Measurements from ENCODE around the gene IER3.
"Not testable (repeated sequence)": the region's sequence is repeated elsewhere in the genome, so short reads cannot be mapped to it uniquely, and the experiment has no call there.

The IER3 gene

DNA sequence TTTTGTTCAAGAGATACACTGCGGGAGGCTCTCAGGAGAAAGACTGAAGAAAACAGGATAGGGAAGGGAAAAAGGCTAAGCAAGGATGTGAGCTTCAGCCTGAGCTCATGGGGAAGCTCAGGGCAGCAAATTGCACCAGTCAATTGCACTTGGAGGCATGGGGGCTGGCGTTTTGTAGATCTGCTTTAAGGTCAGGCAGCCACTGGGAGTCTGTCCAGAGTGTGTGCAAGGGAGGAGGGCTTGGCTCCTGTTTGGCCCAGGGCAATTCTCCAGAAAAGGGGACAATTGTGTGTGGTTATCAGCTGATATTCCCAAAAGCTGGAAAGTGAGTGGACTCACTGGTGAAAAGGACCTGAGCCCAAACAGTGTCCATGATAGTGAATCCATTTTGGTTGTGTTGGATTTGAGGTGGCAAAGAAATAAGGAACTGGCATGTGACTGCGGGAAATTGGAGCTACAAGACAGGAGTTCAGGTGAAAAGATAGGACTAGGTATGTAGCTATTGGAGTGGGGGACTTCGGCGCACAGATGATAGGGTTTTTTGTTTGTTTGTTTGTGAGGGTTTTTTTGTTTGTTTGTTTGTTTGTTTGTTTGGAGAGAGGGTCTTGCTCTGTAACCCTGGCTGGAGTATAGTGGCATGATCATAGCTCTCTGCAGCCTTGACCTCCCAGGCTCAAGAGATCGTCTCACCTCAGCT, 22.3 kb upstream of the IER3 start:
- Histone ChIP-seq H3K4me1 (ENCODE audit: control insufficient read depth, insufficient read depth, low read length) (peaks cover 25% of the 10 kb centered on the region), H3K9ac (ENCODE audit: low read length) (no peak overlapping the region), H3K27ac (ENCODE audit: low read depth, low read length) (no peak overlapping the region)

DNA sequence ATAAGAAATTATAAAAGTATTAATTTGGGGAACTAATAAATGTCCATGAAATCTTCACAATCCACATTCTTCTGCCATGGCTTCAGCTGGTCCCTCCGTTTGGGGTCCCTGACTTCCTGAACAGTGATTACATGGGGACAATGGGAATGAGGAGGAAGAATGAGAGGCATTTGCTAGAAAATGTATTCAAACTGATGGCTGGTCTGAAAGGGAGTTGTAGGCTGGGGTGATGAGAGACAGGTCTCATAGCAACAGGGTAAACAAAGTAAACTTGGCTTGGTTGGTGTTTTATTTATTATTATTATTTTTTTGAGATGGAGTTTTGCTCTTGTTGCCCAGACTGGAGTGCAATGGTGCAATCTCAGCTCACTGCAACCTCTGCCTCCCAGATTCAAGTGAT, 21.1 kb upstream of the IER3 start:
- H3K4me1 ChIP-seq (ENCODE audit: control insufficient read depth, insufficient read depth, low read length) = peaks cover 25% of the 10 kb centered on the region
- H3K9ac ChIP-seq (ENCODE audit: low read length) = not testable (repeated sequence)

More for the DNA sequence above, 22.3 kb upstream of the IER3 start:
- Histone ChIP-seq H3K27me3 (ENCODE audit: control insufficient read depth, insufficient read depth, low read length) (no peaks in the 10 kb centered on the region), H3K4me3 (ENCODE audit: low read length) (no peak overlapping the region), H3K36me3 (ENCODE audit: control insufficient read depth, insufficient read depth, low read length) (no peaks in the 10 kb centered on the region)

DNA sequence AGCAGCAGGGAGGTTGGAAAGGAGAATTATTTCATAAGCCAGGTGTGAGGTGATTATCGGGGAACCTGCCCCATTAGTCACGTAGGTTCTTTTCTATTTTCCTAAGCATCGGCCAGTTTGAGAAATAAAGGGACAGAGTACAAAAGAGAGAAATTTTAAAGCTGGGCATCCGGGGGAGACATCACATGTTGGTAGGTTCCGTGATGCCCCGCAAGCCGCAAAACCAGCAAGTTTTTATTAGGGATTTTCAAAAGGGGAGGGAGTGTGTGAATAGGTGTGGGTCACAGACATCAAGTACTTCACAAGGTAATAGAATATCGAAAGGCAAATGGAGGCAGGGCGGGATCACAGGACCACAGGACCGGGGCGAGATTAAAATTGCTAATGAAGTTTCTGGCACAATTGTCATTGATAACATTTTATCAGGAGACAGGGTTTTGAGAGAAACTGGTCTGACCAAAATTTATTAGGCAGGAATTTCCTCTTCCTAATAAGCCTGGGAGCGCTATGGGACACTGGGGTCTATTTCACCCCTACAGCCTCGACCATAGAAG, 20.2 kb upstream of the IER3 start:
- H3K36me3 ChIP-seq (ENCODE audit: control insufficient read depth, insufficient read depth, low read length); H3K4me3 ChIP-seq (ENCODE audit: low read length); H3K27ac ChIP-seq (ENCODE audit: low read depth, low read length); H3K27me3 ChIP-seq (ENCODE audit: control insufficient read depth, insufficient read depth, low read length); H3K9ac ChIP-seq (ENCODE audit: low read length): not testable (repeated sequence)
- H3K4me1 ChIP-seq (ENCODE audit: control insufficient read depth, insufficient read depth, low read length) = peaks cover 19% of the 10 kb centered on the region

More for the DNA sequence above, 21.1 kb upstream of the IER3 start:
- H3K36me3 ChIP-seq (ENCODE audit: control insufficient read depth, insufficient read depth, low read length); H3K27ac ChIP-seq (ENCODE audit: low read depth, low read length); H3K27me3 ChIP-seq (ENCODE audit: control insufficient read depth, insufficient read depth, low read length); H3K4me3 ChIP-seq (ENCODE audit: low read length): not testable (repeated sequence)

DNA sequence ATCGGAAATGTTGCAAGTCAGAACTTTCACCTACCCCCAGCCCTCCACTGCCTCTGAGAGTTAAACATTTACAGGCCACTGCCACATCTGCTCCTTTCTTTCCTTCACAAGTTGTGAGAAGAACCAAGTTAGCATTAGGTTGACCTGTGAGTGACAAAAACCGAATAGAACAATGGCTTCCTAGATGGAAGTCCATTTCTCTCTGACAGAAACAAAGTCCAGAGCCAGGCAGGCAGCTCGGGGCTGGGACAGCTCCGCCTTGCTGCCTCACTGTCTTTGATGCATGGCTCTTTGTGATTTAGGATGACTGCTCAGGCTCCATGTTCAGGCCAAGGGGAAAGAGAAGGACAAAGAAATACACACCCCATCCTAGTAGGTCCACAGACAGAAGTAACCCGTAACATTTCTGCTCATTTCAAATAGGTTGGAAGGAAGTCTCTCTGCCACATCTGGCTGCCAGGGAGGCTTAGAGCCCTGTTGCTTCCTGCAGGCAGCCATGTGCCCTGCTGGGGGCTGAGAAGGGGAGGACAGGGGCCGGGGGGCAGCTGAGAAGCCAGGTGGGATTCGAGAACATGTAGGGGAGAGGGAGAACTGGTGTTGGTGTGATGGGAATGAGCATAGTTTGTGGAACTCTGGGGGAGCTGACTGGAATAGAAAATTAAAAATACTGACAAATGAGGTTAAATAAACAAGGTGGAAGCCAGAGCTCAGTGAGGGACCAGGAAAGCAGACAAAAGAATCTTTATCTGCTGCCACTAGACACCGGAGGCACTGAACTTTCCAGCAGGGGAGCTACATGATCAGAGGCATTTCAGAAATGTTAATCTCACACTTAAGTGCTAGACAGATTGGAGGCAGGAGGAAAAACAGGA, 19.5 kb upstream of the IER3 start:
- Histone ChIP-seq H3K4me1 (ENCODE audit: control insufficient read depth, insufficient read depth, low read length) (peaks cover 15% of the 10 kb centered on the region), H3K27ac (ENCODE audit: low read depth, low read length) (peak overlapping the region; percentile 38), H3K9ac (ENCODE audit: low read length) (no peak overlapping the region), H3K4me3 (ENCODE audit: low read length) (no peak overlapping the region), H3K36me3 (ENCODE audit: control insufficient read depth, insufficient read depth, low read length) (no peaks in the 10 kb centered on the region), H3K27me3 (ENCODE audit: control insufficient read depth, insufficient read depth, low read length) (no peaks in the 10 kb centered on the region)

DNA sequence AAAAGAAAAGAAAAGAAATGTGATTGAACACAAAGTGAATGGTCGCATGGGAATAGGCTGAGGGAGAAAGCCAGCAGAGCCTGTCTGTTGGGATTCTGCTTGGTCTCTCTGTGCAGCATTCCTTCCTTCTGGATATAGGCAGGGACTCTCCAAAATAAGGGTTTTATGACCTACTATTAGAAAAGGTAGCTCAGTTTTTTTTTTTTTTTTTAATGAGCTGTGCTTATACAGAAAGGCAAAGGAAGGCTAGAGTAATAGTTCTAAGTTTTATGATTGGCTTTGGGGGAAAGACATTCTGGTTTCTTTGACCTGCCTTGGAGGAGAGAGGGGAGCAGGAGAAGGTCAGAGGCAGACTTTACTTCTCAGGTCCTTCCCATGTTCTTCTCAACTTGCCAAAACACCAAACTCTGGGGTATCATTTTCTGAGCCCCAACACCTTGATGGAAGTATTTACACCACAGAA, 18.8 kb upstream of the IER3 start:
- Histone ChIP-seq H3K27ac (ENCODE audit: low read depth, low read length) (peak overlapping the region; percentile 38), H3K36me3 (ENCODE audit: control insufficient read depth, insufficient read depth, low read length) (no peaks in the 10 kb centered on the region), H3K4me1 (ENCODE audit: control insufficient read depth, insufficient read depth, low read length) (peaks cover 15% of the 10 kb centered on the region), H3K4me3 (ENCODE audit: low read length) (no peak overlapping the region), H3K9ac (ENCODE audit: low read length) (no peak overlapping the region), H3K27me3 (ENCODE audit: control insufficient read depth, insufficient read depth, low read length) (no peaks in the 10 kb centered on the region)

DNA sequence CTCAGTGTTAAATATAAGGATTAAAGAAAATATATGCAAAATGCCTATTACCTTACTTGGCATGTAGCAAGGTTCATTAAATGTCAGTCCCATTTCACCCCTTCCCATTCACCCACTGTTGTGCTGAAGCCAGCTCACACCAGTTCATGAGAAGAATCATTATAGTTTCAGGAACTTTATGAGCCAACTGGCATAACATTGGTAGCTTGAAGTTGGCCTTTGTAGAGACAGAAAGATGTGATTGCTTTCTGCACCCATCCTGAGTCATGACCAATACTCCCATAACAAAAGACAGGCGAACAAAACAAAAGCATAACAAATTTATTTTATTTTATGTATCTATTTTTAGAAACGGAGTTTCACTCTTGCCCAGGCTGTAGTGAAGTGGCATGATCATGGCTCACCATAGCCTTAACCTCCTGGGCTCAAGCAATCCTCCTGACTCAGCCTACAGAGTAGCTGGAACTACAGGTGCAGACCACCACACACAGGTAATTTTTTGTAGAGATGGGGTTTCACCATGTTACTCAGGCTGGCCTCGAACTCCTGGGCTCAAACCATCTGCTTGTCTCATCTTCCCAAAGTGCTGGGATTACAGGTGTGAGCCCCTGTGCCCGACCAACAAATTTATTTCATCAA, 17.6 kb upstream of the IER3 start:
- no peaks in the 10 kb centered on the region for H3K27me3 ChIP-seq (ENCODE audit: control insufficient read depth, insufficient read depth, low read length)
- no peak overlapping the region for H3K9ac ChIP-seq (ENCODE audit: low read length)
- H3K27ac ChIP-seq (ENCODE audit: low read depth, low read length) = no peak overlapping the region
- no peak overlapping the region for H3K4me3 ChIP-seq (ENCODE audit: low read length)
- peaks cover 15% of the 10 kb centered on the region for H3K4me1 ChIP-seq (ENCODE audit: control insufficient read depth, insufficient read depth, low read length)
- no peaks in the 10 kb centered on the region for H3K36me3 ChIP-seq (ENCODE audit: control insufficient read depth, insufficient read depth, low read length)

DNA sequence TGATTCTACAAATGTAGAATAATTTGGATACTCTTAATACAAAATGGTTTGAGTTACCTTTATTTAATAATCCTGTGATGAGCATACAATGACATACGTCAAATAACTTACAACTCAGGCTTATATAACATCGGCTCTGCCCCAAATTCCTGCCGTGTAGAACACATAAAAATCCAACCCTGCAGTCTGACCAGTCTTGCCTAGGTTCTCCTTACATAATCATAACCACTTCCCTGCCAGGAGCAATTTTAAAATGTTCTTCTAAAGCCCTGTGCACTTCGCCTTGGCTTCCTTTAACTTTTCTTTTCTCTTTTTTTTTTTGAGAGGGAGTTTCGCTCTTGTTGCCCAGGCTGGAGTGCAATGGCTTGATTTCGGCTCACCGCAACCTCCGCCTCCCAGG, 16.2 kb upstream of the IER3 start:
- Histone ChIP-seq H3K9ac (ENCODE audit: low read length) (no peak overlapping the region), H3K4me1 (ENCODE audit: control insufficient read depth, insufficient read depth, low read length) (peaks cover 15% of the 10 kb centered on the region), H3K27me3 (ENCODE audit: control insufficient read depth, insufficient read depth, low read length) (no peaks in the 10 kb centered on the region), H3K27ac (ENCODE audit: low read depth, low read length) (peak overlapping the region; percentile 22), H3K36me3 (ENCODE audit: control insufficient read depth, insufficient read depth, low read length) (no peaks in the 10 kb centered on the region), H3K4me3 (ENCODE audit: low read length) (no peak overlapping the region)

DNA sequence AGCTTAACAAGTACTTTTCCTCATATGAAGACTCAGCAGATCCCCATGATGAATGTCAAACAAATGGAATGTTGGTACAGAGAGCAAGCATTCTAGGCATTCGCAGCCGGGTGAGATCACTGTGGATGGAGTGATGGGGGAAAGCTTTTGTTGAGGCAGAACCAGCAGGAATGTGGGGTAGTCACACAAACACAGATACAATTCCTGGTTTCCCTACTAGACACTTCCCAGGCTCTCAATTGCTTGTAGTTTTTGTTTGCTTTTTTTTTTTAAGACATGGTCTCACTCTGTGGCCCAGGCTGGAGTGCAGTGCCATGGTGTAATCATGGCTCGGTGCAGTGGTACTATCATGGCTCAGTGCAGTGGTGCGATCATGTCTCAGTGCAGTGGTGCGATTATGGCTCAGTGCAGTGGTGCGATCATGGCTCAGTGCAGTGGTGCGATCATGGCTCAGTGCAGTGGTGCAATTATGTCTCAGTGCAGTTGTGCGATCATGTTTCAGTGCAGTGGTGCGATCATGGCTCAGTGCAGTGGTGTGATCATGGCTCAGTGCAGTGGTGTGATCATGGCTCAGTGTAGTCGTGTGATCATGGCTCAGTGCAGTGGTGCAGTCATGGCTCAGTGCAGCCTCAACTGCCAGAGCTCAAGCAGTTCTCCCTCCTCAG, 15.4 kb upstream of the IER3 start:
- Histone ChIP-seq H3K4me1 (ENCODE audit: control insufficient read depth, insufficient read depth, low read length) (peaks cover 15% of the 10 kb centered on the region), H3K27me3 (ENCODE audit: control insufficient read depth, insufficient read depth, low read length) (no peaks in the 10 kb centered on the region), H3K27ac (ENCODE audit: low read depth, low read length) (peak overlapping the region; percentile 56), H3K4me3 (ENCODE audit: low read length) (no peak overlapping the region), H3K36me3 (ENCODE audit: control insufficient read depth, insufficient read depth, low read length) (no peaks in the 10 kb centered on the region), H3K9ac (ENCODE audit: low read length) (no peak overlapping the region)

DNA sequence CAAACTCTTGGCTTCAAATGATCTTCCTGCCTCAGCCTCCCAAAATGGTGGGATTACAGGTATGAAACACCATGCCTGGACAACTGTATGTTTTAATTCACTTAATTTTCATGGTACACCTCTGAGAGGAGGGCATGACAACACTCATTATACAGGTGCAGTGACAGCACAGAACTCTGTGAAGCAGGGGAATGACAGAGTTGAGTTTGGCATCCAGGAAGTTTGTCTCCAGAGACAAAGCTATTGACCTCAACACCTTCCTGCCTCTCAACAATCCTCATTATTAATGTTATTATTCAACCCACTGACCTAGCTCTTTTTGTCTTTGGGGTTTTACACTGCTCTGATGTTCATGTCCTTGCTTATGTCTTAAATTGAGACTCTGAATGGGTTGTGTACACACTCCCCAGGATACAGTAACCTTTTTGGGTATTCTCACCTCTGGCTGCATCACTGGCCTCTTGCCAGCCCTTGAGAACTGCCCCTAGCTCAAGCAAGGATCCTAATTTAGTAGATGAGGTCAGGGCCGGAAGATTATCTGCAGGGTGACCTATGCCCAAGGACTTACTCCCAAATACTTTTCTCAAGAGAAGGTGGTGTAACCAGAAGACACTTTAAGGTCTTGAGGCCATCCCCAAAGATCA, 13.0 kb upstream of the IER3 start:
- no peaks in the 10 kb centered on the region for H3K27me3 ChIP-seq (ENCODE audit: control insufficient read depth, insufficient read depth, low read length)
- peaks cover 11% of the 10 kb centered on the region for H3K4me1 ChIP-seq (ENCODE audit: control insufficient read depth, insufficient read depth, low read length)
- no peak overlapping the region for H3K9ac ChIP-seq (ENCODE audit: low read length)
- H3K27ac ChIP-seq (ENCODE audit: low read depth, low read length) = no peak overlapping the region
- no peaks in the 10 kb centered on the region for H3K36me3 ChIP-seq (ENCODE audit: control insufficient read depth, insufficient read depth, low read length)
- H3K4me3 ChIP-seq (ENCODE audit: low read length) = no peak overlapping the region

DNA sequence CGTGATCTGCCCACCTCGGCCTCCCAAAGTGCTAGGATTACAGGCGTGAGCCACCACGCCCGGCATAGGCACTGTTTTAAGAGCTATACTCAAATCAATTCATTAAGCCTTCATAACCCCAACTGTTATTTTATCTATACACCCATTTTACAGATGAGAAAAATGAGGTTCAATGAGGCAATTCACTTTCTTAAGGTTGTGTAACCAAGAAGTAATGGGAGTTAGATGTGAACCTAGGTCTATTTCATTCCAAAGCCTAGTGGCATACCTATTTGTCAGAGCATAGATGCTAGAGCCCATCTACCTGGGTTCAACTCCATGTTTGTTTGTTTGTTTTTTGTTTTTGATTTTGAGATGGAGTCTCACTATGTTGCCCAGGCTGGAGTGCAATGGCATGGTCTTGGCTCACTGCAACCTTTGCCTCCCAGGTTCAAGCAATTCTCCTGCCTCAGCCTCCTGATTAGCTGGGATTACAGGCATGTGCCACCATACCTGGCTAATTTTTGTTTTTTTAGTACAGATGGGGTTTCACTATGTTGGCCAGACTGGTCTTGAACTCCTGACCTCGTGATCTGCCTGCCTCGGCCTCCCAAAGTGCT, 12.2 kb upstream of the IER3 start:
- H3K9ac ChIP-seq (ENCODE audit: low read length); H3K4me3 ChIP-seq (ENCODE audit: low read length); H3K27me3 ChIP-seq (ENCODE audit: control insufficient read depth, insufficient read depth, low read length); H3K36me3 ChIP-seq (ENCODE audit: control insufficient read depth, insufficient read depth, low read length); H3K27ac ChIP-seq (ENCODE audit: low read depth, low read length): not testable (repeated sequence)
- peaks cover 16% of the 10 kb centered on the region for H3K4me1 ChIP-seq (ENCODE audit: control insufficient read depth, insufficient read depth, low read length)

DNA sequence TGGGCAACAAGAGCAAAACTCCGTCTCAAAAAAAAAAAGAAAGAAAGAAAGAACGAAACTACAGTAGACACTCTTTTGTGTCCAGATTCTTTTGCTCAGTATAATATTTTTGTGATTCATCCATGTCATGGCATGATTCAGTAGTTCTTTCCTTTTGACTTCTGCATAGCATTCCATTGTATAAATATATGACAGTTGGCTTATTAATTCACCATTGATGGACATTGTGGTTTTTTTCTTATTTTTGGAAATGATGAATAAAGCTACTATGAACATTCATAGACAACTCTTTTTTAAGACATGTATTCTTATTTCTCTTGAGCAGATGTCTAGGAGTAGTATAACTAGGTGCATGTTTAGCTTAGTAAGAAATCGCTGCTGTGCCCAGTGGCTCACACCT, 10.3 kb upstream of the IER3 start:
- no peak overlapping the region for H3K4me3 ChIP-seq (ENCODE audit: low read length)
- no peak overlapping the region for H3K27ac ChIP-seq (ENCODE audit: low read depth, low read length)
- no peaks in the 10 kb centered on the region for H3K36me3 ChIP-seq (ENCODE audit: control insufficient read depth, insufficient read depth, low read length)
- no peaks in the 10 kb centered on the region for H3K27me3 ChIP-seq (ENCODE audit: control insufficient read depth, insufficient read depth, low read length)
- H3K9ac ChIP-seq (ENCODE audit: low read length) = no peak overlapping the region
- H3K4me1 ChIP-seq (ENCODE audit: control insufficient read depth, insufficient read depth, low read length) = peaks cover 19% of the 10 kb centered on the region

All from rectal smooth muscle tissue (tissue), 1 donor.